Measurements from ENCODE around the gene CDC5L.

Gene CDC5L

DNA sequence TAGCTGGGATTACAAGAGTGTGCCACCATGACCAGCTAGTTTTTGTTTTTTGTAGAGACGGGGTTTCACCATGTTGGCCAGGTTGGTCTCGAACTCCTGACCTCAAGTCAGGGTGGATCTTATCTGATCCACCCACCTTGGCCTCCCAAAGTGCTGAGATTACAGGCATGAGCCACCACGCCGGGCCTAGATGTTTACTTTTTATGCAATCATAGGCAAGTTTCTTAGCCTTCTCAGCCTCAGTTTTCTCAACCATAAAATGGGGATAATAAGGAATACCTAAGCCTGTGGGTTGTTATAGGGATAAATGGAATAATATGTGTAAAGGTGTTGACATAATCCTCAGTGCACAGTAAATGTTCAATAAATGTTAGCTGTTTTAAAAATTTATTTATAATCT is 35.2 kb upstream of the CDC5L start:
- TF ChIP-seq FOXP2 (optimal IDR thresholded peaks at IDR 0.05; ENCODE audit: borderline replicate concordance, extremely low read depth, extremely low read length, insufficient read depth) (no peak), TAF1 (IDR thresholded peaks at IDR 0.05; ENCODE audit: borderline replicate concordance, insufficient read depth, low read length) (no peak), SIN3A (IDR thresholded peaks at IDR 0.05; ENCODE audit: borderline replicate concordance, insufficient read depth, low read length) (no peak), POLR2AphosphoS5 (IDR thresholded peaks at IDR 0.05; ENCODE audit: low read depth, low read length) (no peak)
- TF ChIP-seq, protein P1, sequence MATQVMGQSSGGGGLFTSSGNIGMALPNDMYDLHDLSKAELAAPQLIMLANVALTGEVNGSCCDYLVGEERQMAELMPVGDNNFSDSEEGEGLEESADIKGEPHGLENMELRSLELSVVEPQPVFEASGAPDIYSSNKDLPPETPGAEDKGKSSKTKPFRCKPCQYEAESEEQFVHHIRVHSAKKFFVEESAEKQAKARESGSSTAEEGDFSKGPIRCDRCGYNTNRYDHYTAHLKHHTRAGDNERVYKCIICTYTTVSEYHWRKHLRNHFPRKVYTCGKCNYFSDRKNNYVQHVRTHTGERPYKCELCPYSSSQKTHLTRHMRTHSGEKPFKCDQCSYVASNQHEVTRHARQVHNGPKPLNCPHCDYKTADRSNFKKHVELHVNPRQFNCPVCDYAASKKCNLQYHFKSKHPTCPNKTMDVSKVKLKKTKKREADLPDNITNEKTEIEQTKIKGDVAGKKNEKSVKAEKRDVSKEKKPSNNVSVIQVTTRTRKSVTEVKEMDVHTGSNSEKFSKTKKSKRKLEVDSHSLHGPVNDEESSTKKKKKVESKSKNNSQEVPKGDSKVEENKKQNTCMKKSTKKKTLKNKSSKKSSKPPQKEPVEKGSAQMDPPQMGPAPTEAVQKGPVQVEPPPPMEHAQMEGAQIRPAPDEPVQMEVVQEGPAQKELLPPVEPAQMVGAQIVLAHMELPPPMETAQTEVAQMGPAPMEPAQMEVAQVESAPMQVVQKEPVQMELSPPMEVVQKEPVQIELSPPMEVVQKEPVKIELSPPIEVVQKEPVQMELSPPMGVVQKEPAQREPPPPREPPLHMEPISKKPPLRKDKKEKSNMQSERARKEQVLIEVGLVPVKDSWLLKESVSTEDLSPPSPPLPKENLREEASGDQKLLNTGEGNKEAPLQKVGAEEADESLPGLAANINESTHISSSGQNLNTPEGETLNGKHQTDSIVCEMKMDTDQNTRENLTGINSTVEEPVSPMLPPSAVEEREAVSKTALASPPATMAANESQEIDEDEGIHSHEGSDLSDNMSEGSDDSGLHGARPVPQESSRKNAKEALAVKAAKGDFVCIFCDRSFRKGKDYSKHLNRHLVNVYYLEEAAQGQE (IDR thresholded peaks at IDR 0.05; ENCODE audit: insufficient read depth in 1 of 2, low read depth in 2 of 2, low read length in 2 of 2): no peak

DNA sequence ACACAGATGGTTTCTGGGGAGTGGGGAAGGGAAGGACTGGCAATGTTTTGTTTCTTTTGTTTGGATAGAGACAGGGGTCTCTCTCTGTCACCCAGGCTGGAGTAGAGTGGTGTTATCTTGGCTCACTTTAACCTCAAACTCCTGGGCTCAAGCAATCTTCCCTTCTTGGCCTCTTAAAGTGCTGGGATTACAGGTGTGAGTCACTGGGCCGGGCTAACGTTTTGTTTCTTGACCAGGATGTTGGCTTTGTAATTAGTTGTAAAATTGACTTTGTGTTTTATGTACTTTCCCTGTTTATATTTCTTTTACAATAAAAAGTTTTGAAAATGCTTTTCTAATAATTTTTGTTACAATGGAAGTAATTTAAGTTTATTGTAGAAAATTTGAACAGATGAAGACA is 34.2 kb upstream of the CDC5L start:
- TF ChIP-seq POLR2AphosphoS5 (IDR thresholded peaks at IDR 0.05; ENCODE audit: low read depth, low read length): no peak
- no peak for TF ChIP-seq FOXP2 (optimal IDR thresholded peaks at IDR 0.05; ENCODE audit: borderline replicate concordance, extremely low read depth, extremely low read length, insufficient read depth)
- TF ChIP-seq, protein P1 (IDR thresholded peaks at IDR 0.05; ENCODE audit: insufficient read depth in 1 of 2, low read depth in 2 of 2, low read length in 2 of 2): no peak
- no peak for TF ChIP-seq TAF1 (IDR thresholded peaks at IDR 0.05; ENCODE audit: borderline replicate concordance, insufficient read depth, low read length)
- no peak for TF ChIP-seq SIN3A (IDR thresholded peaks at IDR 0.05; ENCODE audit: borderline replicate concordance, insufficient read depth, low read length)

DNA sequence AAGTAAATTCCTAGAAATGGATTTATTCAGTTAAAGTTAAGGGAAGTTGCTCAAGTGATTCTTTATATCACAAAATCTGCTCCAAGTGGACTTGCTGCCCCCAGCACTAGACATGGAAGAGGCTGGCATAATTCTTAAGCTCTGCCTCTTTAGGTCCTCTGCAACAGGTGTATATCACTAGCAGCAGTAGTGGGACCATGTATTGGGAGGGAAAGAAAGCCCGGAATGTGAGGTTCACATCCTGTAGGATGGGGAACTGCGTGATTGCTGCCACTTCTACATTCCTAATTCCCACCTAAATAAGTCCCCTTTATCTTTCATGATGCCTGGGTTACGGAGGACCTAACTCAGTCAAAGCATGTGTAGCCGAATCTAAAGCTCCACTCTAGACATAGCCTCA is 31.9 kb upstream of the CDC5L start:
- TF ChIP-seq, protein P1 (IDR thresholded peaks at IDR 0.05; ENCODE audit: insufficient read depth in 1 of 2, low read depth in 2 of 2, low read length in 2 of 2): no peak
- no peak for TF ChIP-seq FOXP2 (optimal IDR thresholded peaks at IDR 0.05; ENCODE audit: borderline replicate concordance, extremely low read depth, extremely low read length, insufficient read depth)
- no peak for TF ChIP-seq SIN3A (IDR thresholded peaks at IDR 0.05; ENCODE audit: borderline replicate concordance, insufficient read depth, low read length)
- TF ChIP-seq TAF1 (IDR thresholded peaks at IDR 0.05; ENCODE audit: borderline replicate concordance, insufficient read depth, low read length): no peak
- no peak for TF ChIP-seq POLR2AphosphoS5 (IDR thresholded peaks at IDR 0.05; ENCODE audit: low read depth, low read length)

DNA sequence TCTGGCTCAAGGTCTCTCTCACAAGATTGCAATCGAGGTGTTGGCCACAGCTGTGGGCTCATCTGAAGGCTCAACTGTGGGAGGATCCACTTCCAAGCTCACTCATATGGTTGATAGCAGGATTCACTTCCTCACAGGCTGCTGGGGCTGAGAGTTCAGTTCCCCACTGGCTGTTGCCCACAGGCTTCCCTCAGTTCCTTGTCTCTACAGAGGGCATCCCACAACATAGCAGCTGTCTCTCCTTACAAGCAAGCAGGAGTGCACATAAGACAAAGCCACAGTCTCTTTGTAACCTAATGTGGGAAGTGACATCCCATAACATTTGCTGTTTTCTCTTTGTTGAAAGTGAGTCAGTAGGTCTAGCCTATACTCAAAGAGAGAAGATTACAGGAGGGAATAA is 31.0 kb upstream of the CDC5L start:
- no peak for TF ChIP-seq TAF1 (IDR thresholded peaks at IDR 0.05; ENCODE audit: borderline replicate concordance, insufficient read depth, low read length)
- TF ChIP-seq SIN3A (IDR thresholded peaks at IDR 0.05; ENCODE audit: borderline replicate concordance, insufficient read depth, low read length): no peak
- TF ChIP-seq FOXP2 (optimal IDR thresholded peaks at IDR 0.05; ENCODE audit: borderline replicate concordance, extremely low read depth, extremely low read length, insufficient read depth): no peak
- TF ChIP-seq, protein P1 (IDR thresholded peaks at IDR 0.05; ENCODE audit: insufficient read depth in 1 of 2, low read depth in 2 of 2, low read length in 2 of 2): no peak
- TF ChIP-seq POLR2AphosphoS5 (IDR thresholded peaks at IDR 0.05; ENCODE audit: low read depth, low read length): no peak

DNA sequence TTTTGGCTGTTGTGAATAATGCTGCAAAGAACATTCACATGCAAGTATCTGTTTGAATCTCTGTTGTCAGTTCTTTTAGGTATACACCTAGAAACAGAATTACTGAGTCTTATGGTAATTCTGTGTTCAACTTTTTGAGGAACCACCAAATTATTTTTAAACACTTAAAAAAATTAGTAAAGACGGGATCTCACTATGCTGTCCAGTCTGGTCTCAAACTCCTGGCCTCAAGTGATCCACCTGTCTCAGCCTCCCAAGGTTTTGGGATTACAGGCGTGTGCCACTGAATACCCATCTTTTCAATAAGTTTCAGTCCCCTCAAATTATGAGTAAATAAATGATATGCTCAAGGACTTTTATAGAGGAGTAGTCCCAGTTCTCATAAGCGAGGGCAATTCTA is 27.5 kb upstream of the CDC5L start:
- no peak for TF ChIP-seq FOXP2 (optimal IDR thresholded peaks at IDR 0.05; ENCODE audit: borderline replicate concordance, extremely low read depth, extremely low read length, insufficient read depth)
